Thoracic aorta (tissue), 2 donors: ENCODE results near the gene SBK2. TPM values are rescaled to one million over a fixed set of nuclear protein-coding genes. Genes with fewer than 3 reads are reported as not detected.
A peak's percentile ranks its signal among the peaks of the same experiment; 100 is the strongest.

ENCODE experiments used
- ATAC-seq: fragments of 150-250 bp; one replicate; pipeline ENCODE4 v1.8.0; 2017; ENCODE audit warnings: low read depth; ENCODE audit not compliant: insufficient number of reproducible peaks, low FRiP score
- DNase-seq: peaks from one replicate; pipeline ENCODE4 v3.0.0-alpha.2; 2020; ENCODE audit warnings: low spot score
- H3K27ac ChIP-seq, 2 donors: fragments of 200-600 bp; sonication (generic); 1 replicate in 1 of 2; 2 replicates in 1 of 2; pipeline ENCODE4 v1.5.1; 2016; ENCODE audit warnings: mild to moderate bottlenecking in 2 of 2, moderate library complexity in 2 of 2
- H3K27me3 ChIP-seq: fragments of 200-600 bp; sonication (generic); replicated peaks from 2 replicates; pipeline ENCODE4 v1.6.0; 2016; ENCODE audit warnings: mild to moderate bottlenecking; ENCODE audit not compliant: insufficient read depth
- H3K36me3 ChIP-seq: fragments of 200-600 bp; sonication (generic); one replicate; pipeline ENCODE4 v1.5.1; 2016
- H3K4me1 ChIP-seq, 2 donors: fragments of 200-600 bp; sonication (generic); 1 replicate in 1 of 2; 2 replicates in 1 of 2; pipeline versions ENCODE4 v1.5.1 to v1.6.0; 2016; ENCODE audit warnings: low read depth in 2 of 2, mild to moderate bottlenecking in 1 of 2; ENCODE audit not compliant: control insufficient read depth in 1 of 2
- H3K4me3 ChIP-seq: fragments of 200-600 bp; sonication (generic); 2 replicates; pipeline ENCODE4 v1.5.1; 2016; ENCODE audit warnings: mild to moderate bottlenecking
- H3K9me3 ChIP-seq: fragments of 200-600 bp; sonication (generic); 2 replicates; pipeline ENCODE4 v1.5.1; 2016
- CTCF ChIP-seq: fragments of 200-600 bp; sonication (generic); IDR thresholded peaks from one replicate; pipeline ENCODE4 v1.5.1; 2019; ENCODE audit warnings: antibody characterized with exemption
- total RNA-seq, 2 donors: library from RNA; depleted of rRNA; stranded (reverse); fragments of >200 nt; gene quantifications; one replicate each; pipeline versions ENCODE4 v1.1.0 to v1.2.3, GENCODE V29; 2016

The SBK2 gene
- total RNA-seq, 2 donors from 2014 or later = not detected

- Histone ChIP-seq H3K27me3 (no peaks in the 10 kb centered on the region), H3K9me3 (no peaks in the 10 kb centered on the region), H3K27ac (no peak overlapping the region), H3K4me3 (no peak overlapping the region), H3K4me1 (no peaks in the 10 kb centered on the region), H3K36me3 (no peaks in the 10 kb centered on the region)
- DNase-seq = no peak
- ATAC-seq = no peak
- TF ChIP-seq CTCF = no peak
These were observed 41.1 kb downstream of the SBK2 start for GRCh38 chr19:55495646-55496349.

GRCh38 chr19:55494172-55494761 lies 42.7 kb downstream of the SBK2 start:
- H3K27ac ChIP-seq = no peak overlapping the region
- no peaks in the 10 kb centered on the region for H3K9me3 ChIP-seq
- DNase-seq (no peak), ATAC-seq (no peak)
- H3K36me3 ChIP-seq = no peaks in the 10 kb centered on the region
- no peaks in the 10 kb centered on the region for H3K27me3 ChIP-seq
- peak overlapping the region; percentile 34 for H3K4me3 ChIP-seq
- TF ChIP-seq CTCF = no peak
- H3K4me1 ChIP-seq = no peaks in the 10 kb centered on the region

DNA sequence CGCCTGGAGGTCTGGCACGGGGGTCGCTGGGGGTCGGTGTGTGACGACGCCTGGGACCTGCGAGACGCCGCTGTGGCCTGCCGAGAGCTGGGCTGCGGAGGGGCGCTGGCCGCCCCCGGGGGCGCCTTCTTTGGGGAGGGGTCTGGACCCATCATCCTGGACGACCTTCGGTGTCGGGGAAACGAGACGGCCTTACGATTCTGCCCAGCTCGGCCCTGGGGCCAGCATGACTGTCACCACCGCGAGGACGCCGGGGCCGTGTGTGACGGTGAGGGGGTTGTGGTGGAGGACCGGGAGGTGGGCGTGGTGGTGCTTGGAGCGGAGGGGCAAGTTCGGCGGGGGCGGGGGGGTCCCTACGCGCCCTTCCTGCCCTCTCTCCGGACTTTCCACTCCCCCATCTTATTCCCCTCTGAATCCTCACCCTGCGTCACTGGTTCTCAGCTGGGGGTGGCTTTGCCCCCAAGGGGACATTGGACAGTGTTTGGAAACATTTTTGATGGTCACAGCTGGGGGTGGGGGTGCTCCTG lies 43.2 kb downstream of the SBK2 start:
- no peak for DNase-seq
- no peak for ATAC-seq
- H3K4me1 ChIP-seq = no peaks in the 10 kb centered on the region
- no peaks in the 10 kb centered on the region for H3K36me3 ChIP-seq
- H3K27ac ChIP-seq = no peak overlapping the region
- H3K4me3 ChIP-seq = no peak overlapping the region
- no peaks in the 10 kb centered on the region for H3K9me3 ChIP-seq
- no peaks in the 10 kb centered on the region for H3K27me3 ChIP-seq
- TF ChIP-seq CTCF = no peak

DNA sequence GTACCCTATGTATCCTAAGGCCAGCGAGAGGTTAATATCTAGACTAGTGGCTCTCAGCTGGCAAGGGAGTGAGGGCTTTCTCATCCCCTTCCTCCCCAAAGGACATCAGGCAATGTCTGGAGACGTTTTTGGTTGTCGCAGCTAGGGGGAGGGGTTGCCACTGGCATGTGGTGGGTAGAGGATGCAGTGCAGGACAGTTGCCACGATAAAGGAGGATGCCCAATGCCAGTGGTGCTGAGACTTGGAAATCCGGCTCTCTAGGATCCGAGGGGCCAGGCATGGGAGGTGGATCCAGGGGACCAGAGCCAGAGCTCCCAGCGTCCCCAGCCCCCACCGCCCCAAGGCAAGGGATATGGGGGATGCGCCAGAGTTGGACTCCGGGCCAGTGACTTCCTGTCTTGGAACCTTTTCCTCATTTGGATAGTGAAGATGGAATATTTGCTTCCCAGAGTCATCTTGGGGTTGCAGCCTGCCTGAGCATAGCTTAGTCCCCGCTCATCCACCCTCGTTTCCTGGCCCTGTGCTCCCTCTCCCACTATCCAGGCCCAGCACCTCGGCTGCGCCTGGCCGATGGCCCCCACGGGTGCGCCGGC lies 43.8 kb downstream of the SBK2 start:
- Histone ChIP-seq H3K4me3 (no peak overlapping the region), H3K9me3 (no peaks in the 10 kb centered on the region), H3K36me3 (no peaks in the 10 kb centered on the region), H3K4me1 (peaks cover 3 to 4% of the 10 kb centered on the region in 2 donors), H3K27me3 (no peaks in the 10 kb centered on the region), H3K27ac (no peak overlapping the region)
- no peak for ATAC-seq
- no peak for DNase-seq
- no peak for TF ChIP-seq CTCF

DNA sequence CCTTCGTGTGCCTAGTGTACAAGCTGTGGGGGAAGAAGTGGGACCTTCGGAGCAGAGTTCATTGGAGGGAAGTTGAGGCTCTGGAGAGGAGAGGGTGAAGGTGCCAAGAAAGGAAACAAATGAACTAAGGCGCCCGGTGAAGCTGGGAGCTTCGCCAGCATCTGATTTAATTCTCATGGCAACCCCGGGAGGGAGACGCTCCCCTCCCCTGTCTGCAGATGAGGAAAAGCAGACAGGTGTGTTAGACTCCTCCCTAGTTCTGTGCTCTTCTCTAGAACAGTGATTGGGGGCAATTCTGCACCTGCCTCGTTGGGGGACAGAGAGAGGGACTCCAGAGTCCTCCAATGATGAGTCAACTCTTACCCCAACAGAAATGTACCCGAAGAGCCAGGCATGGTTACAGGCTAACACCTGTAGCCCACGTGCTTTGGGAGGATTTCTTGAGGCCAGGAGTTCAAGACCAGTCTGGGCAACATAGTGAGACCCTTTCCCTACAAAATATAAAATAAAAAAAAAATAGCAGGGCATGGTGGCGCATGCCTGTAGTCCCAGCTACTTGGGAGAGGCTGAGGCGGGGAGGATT lies 44.5 kb downstream of the SBK2 start:
- H3K27ac ChIP-seq = no peak overlapping the region
- DNase-seq (no peak), ATAC-seq (no peak)
- no peak for TF ChIP-seq CTCF
- no peak overlapping the region for H3K4me3 ChIP-seq
- no peaks in the 10 kb centered on the region for H3K36me3 ChIP-seq
- H3K9me3 ChIP-seq = no peaks in the 10 kb centered on the region
- H3K27me3 ChIP-seq = no peaks in the 10 kb centered on the region
- peaks cover 7 to 10% of the 10 kb centered on the region in 2 donors for H3K4me1 ChIP-seq
